Vagina (tissue), 2 donors: Measurements from ENCODE around the gene ANK2.

Experiments used
- CTCF ChIP-seq, 3 experiments: fragments of 450-650 bp in 2 of 3; fragments of 200-600 bp in 1 of 3; sonication (generic) in 1 of 3; IDR thresholded peaks; one replicate each; pipeline ENCODE4 v1.5.1; 2017 to 2019; ENCODE audit warnings: antibody characterized with exemption in 3 of 3, mild to moderate bottlenecking in 2 of 3, moderate library complexity in 2 of 3
- POLR2A ChIP-seq, 2 donors: fragments of 450-650 bp; IDR thresholded peaks; one replicate each; pipeline ENCODE4 v1.6.1; 2017; ENCODE audit warnings: antibody characterized with exemption in 2 of 2, mild to moderate bottlenecking in 2 of 2, moderate library complexity in 2 of 2
- POLR2AphosphoS5 ChIP-seq, 2 donors: sonication (generic); formaldehyde crosslinking; IDR thresholded peaks; one replicate each; pipeline ENCODE4 v1.9.0; 2017; ENCODE audit warnings: antibody characterized with exemption in 2 of 2, mild to moderate bottlenecking in 2 of 2, low read depth in 1 of 2; ENCODE audit not compliant: insufficient read depth in 1 of 2

GRCh38 chr4:113397114-113397701, 347.8 kb downstream of the ANK2 start:
- TF ChIP-seq CTCF (IDR thresholded peaks at IDR 0.05), result no peak
- no peak for TF ChIP-seq POLR2A (IDR thresholded peaks at IDR 0.05)
- TF ChIP-seq POLR2AphosphoS5 (IDR thresholded peaks at IDR 0.05; ENCODE audit: insufficient read depth in 1 of 2, low read depth in 1 of 2), result no peak
